BJ (cell line): Measurements from ENCODE around the gene RIMBP2. TPM values are rescaled to one million over a fixed set of nuclear protein-coding genes. Genes with fewer than 3 reads are reported as not detected.

ENCODE experiments used
- CTCF ChIA-PET: fragments of 350-600 bp; formaldehyde crosslinking; extraction: SDS; loops from one replicate; lab custom pipeline; 2021; ENCODE audit warnings: antibody characterized with exemption, inconsistent platforms; lab: Yijun Ruan, JAX
- POLR2A ChIA-PET: fragments of 300-600 bp; sonication (Branson Sonifier 250); formaldehyde crosslinking; extraction: SDS; loops from one replicate; lab custom pipeline; 2021; ENCODE audit warnings: antibody characterized with exemption; lab: Charles Lee
- DNase-seq: peaks from one replicate; pipeline ENCODE4 v3.0.0-alpha.2; 2011; ENCODE audit warnings: low read depth
- H3K27me3 ChIP-seq: 2 replicates; pipeline ENCODE4 v1.6.0; 2011; ENCODE audit warnings: low read length; ENCODE audit not compliant: control insufficient read depth, insufficient read depth
- H3K36me3 ChIP-seq: 2 replicates; pipeline ENCODE4 v1.5.1; 2011; ENCODE audit warnings: low read length; ENCODE audit not compliant: control insufficient read depth, insufficient read depth
- H3K4me3 ChIP-seq: 2 replicates; pipeline ENCODE4 v1.5.1; 2011; ENCODE audit warnings: low read depth, mild to moderate bottlenecking, control low read depth, low read length
- CTCF ChIP-seq: IDR thresholded peaks from 2 replicates; pipeline ENCODE4 v1.5.1; 2011; ENCODE audit warnings: low read depth, mild to moderate bottlenecking, control low read depth, inconsistent platforms, low read length, moderate library complexity; ENCODE audit not compliant: insufficient read depth
- polyA plus RNA-seq: library from polyadenylated mRNA; depleted of rRNA; stranded (reverse); fragments of >200 nt; gene quantifications from 2 replicates; pipeline ENCODE4 v1.2.3, GENCODE V29; 2011

RIMBP2 gene
- polyA plus RNA-seq, 1 experiment, result 0.05 TPM

DNA sequence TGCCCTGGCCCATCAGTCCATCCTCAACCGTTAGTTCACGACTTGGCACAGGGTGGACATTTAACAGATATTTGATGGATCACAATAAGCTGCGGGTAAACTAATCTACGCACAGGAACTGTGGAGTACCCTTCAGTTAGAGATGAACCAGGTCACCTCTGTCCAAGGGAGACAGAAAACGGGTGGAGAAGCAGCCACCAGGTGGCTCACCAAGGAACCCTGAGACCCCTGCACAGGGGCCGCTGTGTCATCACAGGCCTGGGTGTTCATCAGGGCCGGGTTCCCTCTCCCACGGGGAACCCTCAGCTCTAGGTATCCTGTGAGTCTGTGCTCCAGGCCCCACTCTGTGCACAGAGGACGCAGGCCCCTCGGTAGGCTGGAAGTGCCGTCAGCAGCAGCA, 256.2 kb downstream of the RIMBP2 start:
- Histone ChIP-seq H3K4me3 (no peak overlapping the region), H3K27me3 (no peaks in the 10 kb centered on the region), H3K36me3 (no peaks in the 10 kb centered on the region)
- POLR2A ChIA-PET, result no interaction called here
- no peak for DNase-seq
- TF ChIP-seq CTCF, result no peak
- CTCF ChIA-PET, result no interaction called here

GRCh38 chr12:130458341-130458740, 257.8 kb downstream of the RIMBP2 start:
- H3K36me3 ChIP-seq, result no peaks in the 10 kb centered on the region
- ChIA-PET CTCF (no interaction called here), POLR2A (no interaction called here)
- H3K4me3 ChIP-seq, result no peak overlapping the region
- H3K27me3 ChIP-seq, result no peaks in the 10 kb centered on the region
- TF ChIP-seq CTCF, result no peak
- no peak for DNase-seq

- CTCF ChIA-PET, result no interaction called here
- TF ChIP-seq CTCF, result no peak
- H3K36me3 ChIP-seq, result no peaks in the 10 kb centered on the region
- H3K4me3 ChIP-seq, result no peak overlapping the region
- H3K27me3 ChIP-seq, result no peaks in the 10 kb centered on the region
- POLR2A ChIA-PET, result no interaction called here
- no peak for DNase-seq
These were observed 258.9 kb downstream of the RIMBP2 start for GRCh38 chr12:130457215-130457614.

GRCh38 chr12:130456375-130457199, 259.5 kb downstream of the RIMBP2 start:
- ChIA-PET CTCF (no interaction called here), POLR2A (no interaction called here)
- no peak for TF ChIP-seq CTCF
- Histone ChIP-seq H3K27me3 (no peaks in the 10 kb centered on the region), H3K36me3 (no peaks in the 10 kb centered on the region), H3K4me3 (no peak overlapping the region)
- DNase-seq, result no peak

- no peaks in the 10 kb centered on the region for H3K27me3 ChIP-seq
- CTCF ChIA-PET, result no interaction called here
- H3K4me3 ChIP-seq, result no peak overlapping the region
- TF ChIP-seq CTCF, result no peak
- no peaks in the 10 kb centered on the region for H3K36me3 ChIP-seq
- POLR2A ChIA-PET, result no interaction called here
- DNase-seq, result no peak
These were observed 260.9 kb downstream of the RIMBP2 start for GRCh38 chr12:130455161-130455560.
